HEK293T (cell line): Measurements from ENCODE around the gene MCEMP1.

Source experiments
- CTCF ChIA-PET: fragments of 350-600 bp; formaldehyde crosslinking; extraction: SDS; loops from one replicate; lab custom pipeline; 2021; ENCODE audit warnings: antibody characterized with exemption, inconsistent platforms; lab: Yijun Ruan, JAX
- POLR2A ChIA-PET: fragments of 350-600 bp; formaldehyde crosslinking; extraction: SDS; loops from one replicate; lab custom pipeline; 2020; ENCODE audit warnings: antibody characterized with exemption, inconsistent platforms; lab: Yijun Ruan, JAX
- DNase-seq: peaks from one replicate; pipeline ENCODE4 v3.0.0; 2012; ENCODE audit warnings: mixed read lengths; ENCODE audit errors: extremely low spot score
- ARNT ChIP-seq: fragments of 450-650 bp; IDR thresholded peaks from 2 replicates; pipeline ENCODE4 v1.6.1; 2017; ENCODE audit warnings: mild to moderate bottlenecking
- BHLHE40 ChIP-seq: fragments of 450-650 bp; IDR thresholded peaks from 2 replicates; pipeline ENCODE4 v1.6.1; 2016; ENCODE audit warnings: mild to moderate bottlenecking, moderate library complexity, borderline replicate concordance
- CTBP1 ChIP-seq: fragments of 450-650 bp; IDR thresholded peaks from 2 replicates; pipeline ENCODE4 v1.6.1; 2016; ENCODE audit warnings: borderline replicate concordance
- ELF4 ChIP-seq: fragments of 450-650 bp; IDR thresholded peaks from 2 replicates; pipeline ENCODE4 v1.6.1; 2017; ENCODE audit warnings: antibody characterized with exemption
- FOXA1 ChIP-seq: fragments of 450-650 bp; IDR thresholded peaks from 2 replicates; pipeline ENCODE4 v1.6.1; 2016; ENCODE audit warnings: mild to moderate bottlenecking
- FOXK2 ChIP-seq: fragments of 450-650 bp; IDR thresholded peaks from 2 replicates; pipeline ENCODE4 v1.6.1; 2016; ENCODE audit warnings: mild to moderate bottlenecking
- FOXM1 ChIP-seq: fragments of 450-650 bp; IDR thresholded peaks from 2 replicates; pipeline ENCODE4 v1.6.1; 2017; ENCODE audit warnings: mild to moderate bottlenecking, borderline replicate concordance
- HDGF ChIP-seq: fragments of 450-650 bp; IDR thresholded peaks from 2 replicates; pipeline ENCODE4 v1.6.1; 2017; ENCODE audit warnings: antibody characterized with exemption, borderline replicate concordance
- L3MBTL2 ChIP-seq: fragments of 450-650 bp; conservative IDR thresholded peaks from 2 replicates; pipeline ENCODE4 v1.6.1; 2016; ENCODE audit warnings: mild to moderate bottlenecking
- LEF1 ChIP-seq: fragments of 450-650 bp; IDR thresholded peaks from 2 replicates; pipeline ENCODE4 v1.6.1; 2017; ENCODE audit warnings: mild to moderate bottlenecking, borderline replicate concordance
- NFRKB ChIP-seq: fragments of 450-650 bp; IDR thresholded peaks from 2 replicates; pipeline ENCODE4 v1.6.1; 2016; ENCODE audit warnings: mild to moderate bottlenecking, moderate library complexity
- SP1 ChIP-seq: fragments of 450-650 bp; IDR thresholded peaks from 2 replicates; pipeline ENCODE4 v1.6.1; 2017
- SUZ12 ChIP-seq: fragments of 450-650 bp; IDR thresholded peaks from 2 replicates; pipeline ENCODE4 v1.6.1; 2016; ENCODE audit warnings: mild to moderate bottlenecking
- TARDBP ChIP-seq: fragments of 450-650 bp; IDR thresholded peaks from 2 replicates; pipeline ENCODE4 v1.6.1; 2016
- ZNF384 ChIP-seq: fragments of 450-650 bp; IDR thresholded peaks from 2 replicates; pipeline ENCODE4 v1.6.1; 2016
- TF ChIP-seq, protein P1 (sequence below): fragments of 450-650 bp; IDR thresholded peaks from 2 replicates; pipeline ENCODE4 v1.6.1; 2016

Gene MCEMP1

GRCh38 chr19:7647156-7647555 lies 29.7 kb upstream of the MCEMP1 start:
- POLR2A ChIA-PET: no interaction called here
- TF ChIP-seq SUZ12 (no peak), FOXM1 (no peak), NFRKB (no peak)
- TF ChIP-seq, protein P1, sequence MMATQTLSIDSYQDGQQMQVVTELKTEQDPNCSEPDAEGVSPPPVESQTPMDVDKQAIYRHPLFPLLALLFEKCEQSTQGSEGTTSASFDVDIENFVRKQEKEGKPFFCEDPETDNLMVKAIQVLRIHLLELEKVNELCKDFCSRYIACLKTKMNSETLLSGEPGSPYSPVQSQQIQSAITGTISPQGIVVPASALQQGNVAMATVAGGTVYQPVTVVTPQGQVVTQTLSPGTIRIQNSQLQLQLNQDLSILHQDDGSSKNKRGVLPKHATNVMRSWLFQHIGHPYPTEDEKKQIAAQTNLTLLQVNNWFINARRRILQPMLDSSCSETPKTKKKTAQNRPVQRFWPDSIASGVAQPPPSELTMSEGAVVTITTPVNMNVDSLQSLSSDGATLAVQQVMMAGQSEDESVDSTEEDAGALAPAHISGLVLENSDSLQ: no peak
- DNase-seq: no peak
- CTCF ChIA-PET: no interaction called here

GRCh38 chr19:7648265-7649014 lies 28.4 kb upstream of the MCEMP1 start:
- no peak for TF ChIP-seq ZNF384
- no peak for TF ChIP-seq ARNT
- TF ChIP-seq LEF1: no peak
- TF ChIP-seq, protein P1: no peak
- no peak for TF ChIP-seq FOXK2
- no peak for TF ChIP-seq HDGF
- TF ChIP-seq CTBP1: no peak
- TF ChIP-seq FOXM1: no peak
- TF ChIP-seq TARDBP: no peak
- no peak for TF ChIP-seq SUZ12
- no peak for TF ChIP-seq FOXA1
- no peak for TF ChIP-seq SP1
- no peak for TF ChIP-seq NFRKB
- no peak for TF ChIP-seq BHLHE40
- no peak for TF ChIP-seq ELF4
- TF ChIP-seq L3MBTL2: no peak
- DNase-seq: no peak
- CTCF ChIA-PET: no interaction called here
- POLR2A ChIA-PET: interaction anchor here (1.2 kb wide), 1 partner anchor 11 kb away, joined by 3 read pairs; no protein-coding TSS in a partner anchor

- no peak for DNase-seq
- no peak for TF ChIP-seq TARDBP
- TF ChIP-seq, protein P1: no peak
- CTCF ChIA-PET: no interaction called here
- POLR2A ChIA-PET: no interaction called here
Observed at GRCh38 chr19:7650148-7650547, 26.7 kb upstream of the MCEMP1 start.

DNA sequence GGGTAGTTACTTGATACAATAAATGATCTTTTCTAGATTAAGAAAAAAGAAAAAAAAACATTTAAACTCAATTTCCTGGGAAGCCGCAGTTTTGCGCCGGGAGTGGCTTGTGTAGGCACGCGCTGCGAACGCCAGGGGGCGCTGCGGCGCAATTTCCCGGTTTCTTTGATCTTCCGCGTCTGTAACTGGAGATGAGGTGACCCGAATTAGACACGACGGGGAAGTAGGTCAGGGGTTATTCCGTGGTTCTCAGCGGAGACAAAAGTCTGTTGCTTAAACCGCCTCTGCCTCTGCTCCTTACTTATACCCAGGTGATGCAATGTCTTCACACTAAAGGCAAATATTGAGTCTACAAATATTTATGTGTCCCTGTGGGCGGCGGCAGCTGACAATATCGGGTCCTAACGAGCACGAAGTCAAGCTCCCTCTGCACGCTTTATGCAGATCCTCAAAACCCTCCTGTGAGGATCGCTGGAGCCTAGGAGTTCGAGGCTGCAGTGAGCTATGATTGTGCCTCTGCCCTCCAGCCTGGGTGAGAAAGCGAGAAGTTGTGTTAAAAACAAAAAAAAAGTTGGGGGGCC lies 24.7 kb upstream of the MCEMP1 start:
- no peak for TF ChIP-seq FOXM1
- TF ChIP-seq L3MBTL2: peak; percentile 80
- TF ChIP-seq LEF1: peak; percentile 91
- ChIA-PET CTCF (interaction anchor here (0.6 to 2.3 kb wide), 5 partner anchors 9 to 512 kb away, joined by 3 to 8 read pairs (median 4); partner anchors contain the start of gene TRAPPC5), POLR2A (interaction anchor here (1.5 kb wide), 1 partner anchor 23 kb away, joined by 4 read pairs; the partner anchor contains the start of genes PET100 and XAB2)
- DNase-seq: peak; percentile 84

- ChIA-PET CTCF (no interaction called here), POLR2A (interaction anchor here (1.5 kb wide), 1 partner anchor 26 kb away, joined by 4 read pairs; the partner anchor contains the start of gene TRAPPC5)
- TF ChIP-seq SP1 (no peak), FOXM1 (no peak), CTBP1 (no peak), NFRKB (no peak), ELF4 (no peak), FOXA1 (no peak), LEF1 (no peak), SUZ12 (no peak), TARDBP (no peak), HDGF (no peak), L3MBTL2 (no peak), BHLHE40 (no peak)
- TF ChIP-seq, protein P1: no peak
- no peak for DNase-seq
Observed at GRCh38 chr19:7654401-7654800, 22.5 kb upstream of the MCEMP1 start.

GRCh38 chr19:7655581-7655980 lies 21.3 kb upstream of the MCEMP1 start:
- ChIA-PET POLR2A (no interaction called here), CTCF (interaction anchor here (0.7 kb wide), 1 partner anchor 12 kb away, joined by 3 read pairs; no protein-coding TSS in a partner anchor)
- TF ChIP-seq CTBP1 (no peak), FOXA1 (no peak), SUZ12 (no peak), TARDBP (no peak), SP1 (no peak), NFRKB (no peak), L3MBTL2 (no peak)
- no peak for DNase-seq
